ENCODE results near the gene TICAM2.

DNA sequence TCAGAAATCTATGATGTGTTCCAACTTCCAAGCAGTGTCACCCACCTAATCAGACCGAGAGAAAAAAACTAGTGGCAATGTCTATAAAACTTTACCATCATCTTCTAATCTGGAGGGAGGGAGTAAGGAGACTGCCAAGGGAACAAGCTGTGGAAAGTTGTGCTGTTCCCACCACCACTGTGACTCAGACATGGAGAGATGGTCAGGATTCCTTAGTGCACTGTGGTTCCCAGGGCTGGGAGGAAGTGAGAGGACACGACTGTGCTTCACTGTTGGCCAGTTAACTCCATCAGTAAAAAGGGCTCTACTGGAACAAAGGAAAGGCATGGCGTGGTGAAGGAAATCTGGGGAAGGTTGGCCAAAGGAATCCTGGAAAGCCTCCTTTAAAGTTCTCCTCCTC is 18.8 kb downstream of the TICAM2 start:
- TF ChIP-seq YY1 (IDR thresholded peaks at IDR 0.05; ENCODE audit: insufficient read depth, insufficient read length) (no peak), ZNF274 (IDR thresholded peaks at IDR 0.05; ENCODE audit: low read depth, low read length) (no peak), SUZ12 (IDR thresholded peaks at IDR 0.05; ENCODE audit: extremely low read depth, insufficient read depth, insufficient read length) (no peak)

Measured in NT2/D1 (cell line).